ENCODE data around the gene IL3RA. TPM values are rescaled to one million over a fixed set of nuclear protein-coding genes. Genes with fewer than 3 reads are reported as not detected.
"Not testable (repeated sequence)": the region's sequence is repeated elsewhere in the genome, so short reads cannot be mapped to it uniquely, and the experiment has no call there.

Gene IL3RA
- total and polyA plus RNA-seq, 7 experiments from 2014 or later, result 0.12 to 23.7 (median 7.9) TPM; not detected in 2

GRCh38 chrX:1358793-1359476 is 22.4 kb downstream of the IL3RA start:
- ChIA-PET POLR2A (no interaction called here), CTCF (no interaction called here)
- H3K27ac ChIP-seq (ENCODE audit: low read depth, low read length), result no peak overlapping the region
- H3K36me3 ChIP-seq (ENCODE audit: control insufficient read depth in 2 of 3, insufficient read depth in 3 of 3, low read length in 3 of 3), result peaks cover 0 to 28% (median 0%) of the 10 kb centered on the region in 3 experiments
- Mint-ChIP-seq H3K4me3 (no peak overlapping the region), H3K9me3 (peaks cover 0 to 12% (median 2%) of the 10 kb centered on the region in 11 donors), H3K4me1 (peaks cover 4 to 18% (median 8%) of the 10 kb centered on the region in 7 donors), H3K27me3 (no peaks in the 10 kb centered on the region), H3K27ac (peak overlapping the region in 2 of 9 donors; percentile 9 to 72), H3K36me3 (peaks cover 11 to 45% (median 30%) of the 10 kb centered on the region in 5 donors)
- ATAC-seq, result peak; percentile 24
- no peaks in the 10 kb centered on the region for H3K4me1 ChIP-seq (ENCODE audit: control insufficient read depth in 2 of 2, insufficient read depth in 2 of 2, low read length in 2 of 2)
- no peak for DNase-seq
- H3K27me3 ChIP-seq (ENCODE audit: control insufficient read depth in 2 of 2, insufficient read depth in 2 of 2, low read length in 2 of 2), result no peaks in the 10 kb centered on the region
- no peak overlapping the region for H3K4me3 ChIP-seq (ENCODE audit: low read length)
- intact Hi-C loops (cut with micrococcal nuclease), result no loop called here
- H3K9me3 ChIP-seq (ENCODE audit: control insufficient read depth in 2 of 3, low read length in 3 of 3), result peaks cover 0 to 7% (median 0%) of the 10 kb centered on the region in 3 experiments

- Histone ChIP-seq H3K4me1 (ENCODE audit: control insufficient read depth in 2 of 2, insufficient read depth in 2 of 2, low read length in 2 of 2) (no peaks in the 10 kb centered on the region), H3K27ac (ENCODE audit: low read depth, low read length) (no peak overlapping the region), H3K27me3 (ENCODE audit: control insufficient read depth in 2 of 2, insufficient read depth in 2 of 2, low read length in 2 of 2) (no peaks in the 10 kb centered on the region), H3K36me3 (ENCODE audit: control insufficient read depth in 2 of 3, insufficient read depth in 3 of 3, low read length in 3 of 3) (peaks cover 0 to 31% (median 0%) of the 10 kb centered on the region in 3 experiments), H3K9me3 (ENCODE audit: control insufficient read depth in 2 of 3, low read length in 3 of 3) (peaks cover 0 to 7% (median 0%) of the 10 kb centered on the region in 3 experiments), H3K4me3 (ENCODE audit: low read length) (no peak overlapping the region)
- peaks cover 11 to 41% (median 30%) of the 10 kb centered on the region in 5 donors for H3K36me3 Mint-ChIP-seq
- ChIA-PET POLR2A (no interaction called here), CTCF (no interaction called here)
- peaks cover 0 to 12% (median 2%) of the 10 kb centered on the region in 11 donors for H3K9me3 Mint-ChIP-seq
- DNase-seq, result no peak
- ATAC-seq, result no peak
- peaks cover under 1 to 14% (median 5%) of the 10 kb centered on the region in 7 donors for H3K4me1 Mint-ChIP-seq
- no peak overlapping the region for H3K4me3 Mint-ChIP-seq
- intact Hi-C loops (cut with micrococcal nuclease), result no loop called here
- H3K27ac Mint-ChIP-seq, result peak overlapping the region in 4 of 9 donors; percentile 1 to 72 (median 9)
- no peaks in the 10 kb centered on the region for H3K27me3 Mint-ChIP-seq
Measured at GRCh38 chrX:1359477-1359873, 22.9 kb downstream of the IL3RA start.

- ChIA-PET POLR2A (no interaction called here), CTCF (no interaction called here)
- Histone ChIP-seq H3K9me3 (ENCODE audit: control insufficient read depth in 2 of 3, low read length in 3 of 3) (peaks cover 0 to 7% (median 0%) of the 10 kb centered on the region in 3 experiments), H3K36me3 (ENCODE audit: control insufficient read depth in 2 of 3, insufficient read depth in 3 of 3, low read length in 3 of 3) (peaks cover 0 to 32% (median 0%) of the 10 kb centered on the region in 3 experiments), H3K4me1 (ENCODE audit: control insufficient read depth in 2 of 2, insufficient read depth in 2 of 2, low read length in 2 of 2) (no peaks in the 10 kb centered on the region), H3K4me3 (ENCODE audit: low read length) (no peak overlapping the region), H3K27me3 (ENCODE audit: control insufficient read depth in 2 of 2, insufficient read depth in 2 of 2, low read length in 2 of 2) (no peaks in the 10 kb centered on the region), H3K27ac (ENCODE audit: low read depth, low read length) (no peak overlapping the region)
- Mint-ChIP-seq H3K9me3 (peaks cover 0 to 12% (median 2%) of the 10 kb centered on the region in 11 donors), H3K36me3 (peaks cover 11 to 43% (median 30%) of the 10 kb centered on the region in 5 donors), H3K4me3 (no peak overlapping the region), H3K4me1 (peaks cover 0 to 12% (median 5%) of the 10 kb centered on the region in 7 donors), H3K27me3 (no peaks in the 10 kb centered on the region), H3K27ac (peak overlapping the region in 4 of 9 donors; percentile 1 to 72 (median 36))
- no peak for DNase-seq
- no peak for ATAC-seq
- intact Hi-C loops (cut with micrococcal nuclease), result no loop called here
Measured at GRCh38 chrX:1360171-1360570, 23.6 kb downstream of the IL3RA start.

GRCh38 chrX:1361275-1361674 is 24.7 kb downstream of the IL3RA start:
- Histone ChIP-seq H3K4me3 (ENCODE audit: low read length) (no peak overlapping the region), H3K9me3 (ENCODE audit: control insufficient read depth in 2 of 3, low read length in 3 of 3) (peaks cover 0 to 7% (median 0%) of the 10 kb centered on the region in 3 experiments), H3K27ac (ENCODE audit: low read depth, low read length) (no peak overlapping the region), H3K27me3 (ENCODE audit: control insufficient read depth in 2 of 2, insufficient read depth in 2 of 2, low read length in 2 of 2) (no peaks in the 10 kb centered on the region), H3K36me3 (ENCODE audit: control insufficient read depth in 2 of 3, insufficient read depth in 3 of 3, low read length in 3 of 3) (peaks cover 0 to 32% (median 0%) of the 10 kb centered on the region in 3 experiments), H3K4me1 (ENCODE audit: control insufficient read depth in 2 of 2, insufficient read depth in 2 of 2, low read length in 2 of 2) (no peaks in the 10 kb centered on the region)
- intact Hi-C loops (cut with micrococcal nuclease), result no loop called here
- POLR2A ChIA-PET, result no interaction called here
- CTCF ChIA-PET, result no interaction called here
- H3K36me3 Mint-ChIP-seq, result peaks cover 11 to 43% (median 30%) of the 10 kb centered on the region in 5 donors
- H3K4me3 Mint-ChIP-seq, result no peak overlapping the region
- no peaks in the 10 kb centered on the region for H3K27me3 Mint-ChIP-seq
- no peak for DNase-seq
- peaks cover 0 to 12% (median 2%) of the 10 kb centered on the region in 11 donors for H3K9me3 Mint-ChIP-seq
- H3K4me1 Mint-ChIP-seq, result peaks cover 0 to 9% (median 0%) of the 10 kb centered on the region in 7 donors
- H3K27ac Mint-ChIP-seq, result peak overlapping the region in 1 of 9 donors; percentile 28
- no peak for ATAC-seq

- CTCF ChIA-PET, result no interaction called here
Measured at GRCh38 chrX:1361910-1362309, 25.3 kb downstream of the IL3RA start.

GRCh38 chrX:1366363-1366762 is 29.8 kb downstream of the IL3RA start:
- ATAC-seq; CTCF ChIA-PET; H3K27me3 Mint-ChIP-seq; DNase-seq; H3K9me3 ChIP-seq (ENCODE audit: control insufficient read depth in 2 of 3, low read length in 3 of 3); H3K9me3 Mint-ChIP-seq; intact Hi-C loops (cut with micrococcal nuclease); H3K4me3 Mint-ChIP-seq; H3K27me3 ChIP-seq (ENCODE audit: control insufficient read depth in 2 of 2, insufficient read depth in 2 of 2, low read length in 2 of 2); POLR2A ChIA-PET; H3K4me1 ChIP-seq (ENCODE audit: control insufficient read depth in 2 of 2, insufficient read depth in 2 of 2, low read length in 2 of 2); H3K4me1 Mint-ChIP-seq; H3K27ac ChIP-seq (ENCODE audit: low read depth, low read length); H3K27ac Mint-ChIP-seq; H3K4me3 ChIP-seq (ENCODE audit: low read length): not testable (repeated sequence)
- H3K36me3 ChIP-seq (ENCODE audit: control insufficient read depth in 2 of 3, insufficient read depth in 3 of 3, low read length in 3 of 3), result peaks cover 0 to 14% (median 0%) of the 10 kb centered on the region in 3 experiments
- peaks cover 0 to 25% (median 14%) of the 10 kb centered on the region in 5 donors for H3K36me3 Mint-ChIP-seq

More at GRCh38 chrX:1361910-1362309, 25.3 kb downstream of the IL3RA start:
- H3K27ac ChIP-seq (ENCODE audit: low read depth, low read length), result no peak overlapping the region
- peaks cover 11 to 43% (median 30%) of the 10 kb centered on the region in 5 donors for H3K36me3 Mint-ChIP-seq
- H3K36me3 ChIP-seq (ENCODE audit: control insufficient read depth in 2 of 3, insufficient read depth in 3 of 3, low read length in 3 of 3), result peaks cover 0 to 32% (median 0%) of the 10 kb centered on the region in 3 experiments
- no peak overlapping the region for H3K4me3 Mint-ChIP-seq
- no peaks in the 10 kb centered on the region for H3K27me3 ChIP-seq (ENCODE audit: control insufficient read depth in 2 of 2, insufficient read depth in 2 of 2, low read length in 2 of 2)
- no peak for ATAC-seq
- no peaks in the 10 kb centered on the region for H3K4me1 ChIP-seq (ENCODE audit: control insufficient read depth in 2 of 2, insufficient read depth in 2 of 2, low read length in 2 of 2)
- intact Hi-C loops (cut with micrococcal nuclease), result no loop called here
- peaks cover 0 to 12% (median 2%) of the 10 kb centered on the region in 11 donors for H3K9me3 Mint-ChIP-seq
- no peaks in the 10 kb centered on the region for H3K27me3 Mint-ChIP-seq
- H3K27ac Mint-ChIP-seq, result peak overlapping the region in 7 of 9 donors; percentile 17 to 85 (median 63)
- H3K4me3 ChIP-seq (ENCODE audit: low read length), result no peak overlapping the region
- peaks cover 0 to 7% (median 0%) of the 10 kb centered on the region in 3 experiments for H3K9me3 ChIP-seq (ENCODE audit: control insufficient read depth in 2 of 3, low read length in 3 of 3)
- peaks cover 0 to 9% (median 0%) of the 10 kb centered on the region in 7 donors for H3K4me1 Mint-ChIP-seq
- POLR2A ChIA-PET, result no interaction called here
- no peak for DNase-seq

GRCh38 chrX:1368385-1368698 is 31.8 kb downstream of the IL3RA start:
- H3K4me3 ChIP-seq (ENCODE audit: low read length), result no peak overlapping the region
- ATAC-seq, result no peak
- no peak overlapping the region for H3K4me3 Mint-ChIP-seq
- no peaks in the 10 kb centered on the region for H3K27me3 Mint-ChIP-seq
- CTCF ChIA-PET, result no interaction called here
- no peak overlapping the region for H3K27ac ChIP-seq (ENCODE audit: low read depth, low read length)
- no peaks in the 10 kb centered on the region for H3K9me3 ChIP-seq (ENCODE audit: control insufficient read depth in 2 of 3, low read length in 3 of 3)
- peaks cover 0 to 11% (median 0%) of the 10 kb centered on the region in 3 experiments for H3K36me3 ChIP-seq (ENCODE audit: control insufficient read depth in 2 of 3, insufficient read depth in 3 of 3, low read length in 3 of 3)
- POLR2A ChIA-PET, result no interaction called here
- no peak for DNase-seq
- H3K27me3 ChIP-seq (ENCODE audit: control insufficient read depth in 2 of 2, insufficient read depth in 2 of 2, low read length in 2 of 2), result no peaks in the 10 kb centered on the region
- peak overlapping the region in 2 of 9 donors; percentile 38 to 62 for H3K27ac Mint-ChIP-seq
- H3K36me3 Mint-ChIP-seq, result peaks cover 0 to 16% (median 4%) of the 10 kb centered on the region in 5 donors
- intact Hi-C loops (cut with micrococcal nuclease), result no loop called here
- H3K4me1 ChIP-seq (ENCODE audit: control insufficient read depth in 2 of 2, insufficient read depth in 2 of 2, low read length in 2 of 2), result no peaks in the 10 kb centered on the region
- H3K9me3 Mint-ChIP-seq, result peaks cover 0 to 2% (median 0%) of the 10 kb centered on the region in 11 donors
- H3K4me1 Mint-ChIP-seq, result no peaks in the 10 kb centered on the region
